ENCODE measurements around the gene CNDP2.
"Not testable (repeated sequence)": the region's sequence is repeated elsewhere in the genome, so short reads cannot be mapped to it uniquely, and the experiment has no call there.

CNDP2 gene

DNA sequence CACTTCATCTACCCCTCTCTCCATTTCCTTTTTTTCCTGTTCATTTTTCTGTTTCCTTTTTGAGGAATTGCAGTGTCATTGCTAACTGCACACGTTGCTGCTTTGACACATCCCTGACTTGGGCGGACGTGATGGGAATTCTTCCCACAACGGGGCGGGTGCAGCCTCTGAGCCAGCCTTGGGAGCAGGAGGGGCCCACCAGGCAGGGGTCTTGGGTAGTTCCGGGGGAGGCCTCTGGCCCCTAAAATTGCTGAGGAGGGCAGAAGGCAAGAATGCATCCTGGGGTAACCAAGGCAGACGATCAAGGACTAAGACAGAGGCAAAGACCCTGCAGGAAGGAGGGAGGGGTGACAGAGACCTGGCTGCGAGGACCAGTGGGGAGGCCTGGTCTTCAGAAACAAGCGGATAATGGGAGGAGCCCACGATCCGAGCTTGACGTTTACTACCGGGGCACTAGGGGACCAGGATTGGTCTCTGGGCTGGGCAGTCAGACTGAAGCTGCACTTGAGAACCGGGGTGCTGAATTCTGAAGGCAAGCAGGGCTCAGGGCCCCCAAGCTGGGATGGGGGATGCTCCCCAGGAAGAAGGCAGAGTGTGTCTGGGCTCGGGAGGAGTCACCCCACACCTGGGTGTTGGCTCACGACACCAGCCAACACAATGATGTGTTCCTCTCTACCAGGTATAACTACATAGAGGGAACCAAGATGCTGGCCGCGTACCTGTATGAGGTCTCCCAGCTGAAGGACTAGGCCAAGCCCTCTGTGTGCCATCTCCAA lies 23.3 kb downstream of the CNDP2 start:
- no peak for DNase-seq

DNA sequence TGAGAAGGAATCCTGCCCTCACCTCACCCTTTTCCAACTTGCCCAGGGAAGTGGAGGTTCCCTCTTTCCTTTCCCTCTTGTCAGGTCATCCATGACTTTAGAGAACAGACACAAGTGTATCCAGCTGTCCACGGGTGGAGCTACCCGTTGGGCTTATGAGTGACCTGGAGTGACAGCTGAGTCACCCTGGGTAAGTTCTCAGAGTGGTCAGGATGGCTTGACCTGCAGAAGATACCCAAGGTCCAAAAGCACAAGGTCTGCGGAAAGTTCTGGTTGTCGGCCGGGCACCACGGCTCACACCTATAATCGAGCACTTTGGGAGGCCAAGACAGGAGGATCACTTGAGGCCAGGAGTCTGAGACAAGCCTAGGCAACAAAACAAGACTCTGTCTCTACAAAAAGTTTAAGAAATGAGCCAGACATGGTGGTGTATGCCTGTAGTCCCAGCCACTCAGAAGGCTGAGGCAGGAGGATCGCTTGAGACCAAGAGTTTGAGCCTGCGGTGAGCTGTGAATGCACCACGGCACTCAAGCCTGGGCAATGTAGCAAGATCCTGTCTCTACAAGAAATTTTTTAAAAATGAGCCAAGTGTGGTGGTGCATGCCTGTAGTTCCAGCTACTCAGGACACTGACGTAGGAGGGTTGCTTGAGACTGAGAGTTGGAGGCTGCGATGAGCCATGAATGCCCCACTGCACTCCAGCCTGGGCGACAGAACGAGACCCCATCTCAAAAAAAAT lies 24.1 kb downstream of the CNDP2 start:
- DNase-seq = no peak

DNA sequence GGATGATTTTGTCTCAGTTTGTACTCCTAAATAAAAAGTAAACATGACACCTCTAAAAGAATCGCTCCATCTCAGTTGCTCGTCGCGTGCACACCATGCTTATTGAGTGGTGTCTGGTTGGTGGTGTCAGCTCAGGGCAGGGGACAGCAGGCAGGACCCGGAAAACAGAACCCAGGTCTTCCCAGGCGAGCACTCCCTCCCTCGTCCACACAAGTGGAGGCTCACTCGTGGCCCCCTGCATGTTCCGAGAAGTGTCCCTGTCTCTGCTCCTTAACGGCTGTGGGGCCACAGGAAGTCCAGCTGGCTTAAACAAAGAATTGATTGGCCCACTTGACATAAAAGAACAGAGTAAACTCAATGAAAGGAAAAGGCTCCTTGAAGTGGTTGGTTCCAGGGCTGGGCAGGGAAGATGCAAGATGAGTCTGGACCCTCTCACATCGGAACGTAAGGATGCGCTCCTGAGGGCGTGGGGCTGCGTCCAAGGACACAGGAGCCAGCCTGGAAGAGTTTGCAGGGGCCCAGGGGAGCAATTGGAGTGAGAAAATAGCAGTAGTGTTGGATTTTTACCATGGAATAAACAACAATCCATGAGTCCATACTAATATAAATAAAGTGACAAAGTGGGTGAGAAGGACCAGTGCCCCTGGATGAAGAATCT lies 25.0 kb downstream of the CNDP2 start:
- no peak for DNase-seq

DNA sequence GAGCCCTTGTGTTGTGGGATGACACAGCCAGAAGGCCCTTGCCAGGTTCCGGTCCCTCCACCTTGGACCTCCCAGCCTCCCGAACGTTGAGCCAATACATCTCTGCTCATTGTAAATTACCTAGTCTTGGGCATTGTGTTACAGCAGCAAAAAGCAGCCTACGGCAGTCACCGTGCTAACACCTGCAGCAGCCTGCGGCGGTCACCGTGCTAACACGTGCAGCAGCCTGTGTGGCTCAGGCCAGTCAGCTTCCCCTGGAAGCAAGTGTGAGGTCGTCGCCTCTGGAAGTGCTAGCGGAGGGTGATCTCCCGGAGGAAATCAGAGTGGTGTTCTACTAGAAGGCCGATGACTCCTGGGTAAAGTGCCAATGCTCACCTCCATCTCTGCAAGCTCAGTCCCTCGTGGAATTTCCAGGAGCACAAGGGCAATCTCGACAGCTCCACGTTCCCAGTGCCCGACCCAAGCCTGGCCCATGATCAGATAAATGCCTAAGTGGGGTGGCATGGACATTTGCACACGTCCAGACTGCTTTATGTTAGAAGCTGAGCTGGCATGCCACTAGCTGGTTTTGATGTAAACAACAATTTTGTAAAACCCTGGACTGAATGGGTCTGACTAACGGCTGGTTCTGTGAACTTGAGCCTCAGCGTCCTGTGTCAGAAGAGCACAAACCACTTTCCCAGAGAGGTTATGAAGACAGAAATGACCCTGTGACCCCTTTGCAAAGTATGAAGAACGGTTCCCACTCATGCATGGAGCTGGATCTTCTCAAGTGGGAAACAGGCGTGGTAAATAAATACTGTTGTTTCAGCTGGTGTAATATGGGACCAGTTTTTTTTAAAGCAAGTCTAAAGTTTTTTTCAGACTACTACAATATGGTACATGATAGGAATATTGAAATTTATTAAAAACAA lies 26.7 kb downstream of the CNDP2 start:
- DNase-seq = no peak

DNA sequence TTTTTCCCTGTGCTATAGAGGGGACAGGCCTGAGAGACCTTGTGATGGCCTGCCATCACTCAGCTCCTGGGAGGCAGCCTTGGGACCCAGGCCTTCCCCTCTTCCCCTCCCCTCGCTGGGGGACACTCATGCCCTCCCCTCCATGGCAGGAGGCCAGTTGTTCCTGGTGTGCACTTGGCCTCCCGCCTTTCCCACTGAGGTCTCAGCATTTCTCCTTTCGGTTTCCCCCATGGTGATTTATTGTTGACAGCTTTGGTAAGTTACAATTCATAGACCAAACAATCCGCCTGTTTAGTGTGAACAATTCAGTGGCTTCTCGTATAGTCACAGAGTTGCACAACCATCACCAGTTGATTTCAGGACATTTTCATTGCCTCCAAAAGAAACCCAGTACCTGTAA lies 27.9 kb downstream of the CNDP2 start:
- DNase-seq = peak; percentile 29

DNA sequence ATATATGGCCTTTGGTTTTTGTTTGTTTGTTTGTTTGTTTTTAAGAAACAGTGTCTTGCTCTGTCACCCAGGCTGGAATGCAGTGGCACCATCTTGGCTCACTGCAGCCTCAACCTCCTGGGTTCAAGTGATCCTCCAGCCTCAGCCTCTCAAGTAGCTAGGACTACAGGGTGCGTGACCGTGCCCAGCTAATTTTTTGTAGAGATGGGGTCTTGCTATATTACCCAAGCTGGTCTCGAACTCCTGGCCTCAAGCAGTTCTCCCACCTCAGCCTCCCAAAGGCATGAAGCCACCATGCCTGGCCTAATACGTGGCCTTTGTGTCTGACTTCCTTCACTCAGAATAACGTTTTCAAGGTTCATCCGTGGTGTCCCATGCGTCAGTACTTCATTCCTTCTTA lies 28.8 kb downstream of the CNDP2 start:
- not testable (repeated sequence) for DNase-seq

DNA sequence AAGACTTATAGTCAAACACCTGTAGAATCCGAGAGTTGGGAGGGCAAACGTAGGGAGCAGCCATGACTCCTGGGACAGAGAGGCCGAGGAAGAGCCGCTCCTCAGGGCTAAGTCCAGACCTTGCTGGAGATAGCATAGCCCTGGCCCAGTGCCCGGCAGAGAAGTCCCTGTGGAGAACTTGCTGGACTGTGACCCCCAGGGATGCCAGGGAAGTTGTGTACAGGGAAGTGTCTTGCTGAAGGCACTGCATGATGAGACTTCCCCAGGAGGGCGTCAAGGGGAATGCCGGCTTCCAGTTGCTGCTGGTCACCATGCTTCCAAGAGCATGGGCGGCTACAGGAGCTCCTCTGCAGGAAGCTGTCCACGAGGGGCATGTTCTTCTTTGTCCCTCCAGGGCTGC lies 29.6 kb downstream of the CNDP2 start:
- no peak for DNase-seq

DNA sequence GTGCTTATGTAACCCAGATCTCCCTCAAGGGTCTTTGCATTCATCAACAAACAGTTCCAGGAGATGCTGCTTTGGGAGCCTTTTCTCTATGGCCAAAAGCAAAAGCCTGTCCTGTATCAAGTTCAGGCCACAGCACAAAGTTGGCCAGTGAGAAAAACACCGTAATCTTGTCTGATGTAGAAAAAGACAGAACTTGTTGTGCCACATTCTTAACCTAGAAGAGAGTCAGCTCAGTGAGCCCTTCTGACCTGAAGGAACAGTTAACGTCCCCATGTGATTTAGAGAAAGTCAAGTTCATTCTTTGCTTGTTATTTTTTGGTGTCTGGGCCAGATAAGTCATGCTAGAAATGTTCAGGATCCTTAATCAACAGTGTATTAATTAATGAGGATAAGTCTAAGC lies 30.3 kb downstream of the CNDP2 start:
- DNase-seq = no peak

DNA sequence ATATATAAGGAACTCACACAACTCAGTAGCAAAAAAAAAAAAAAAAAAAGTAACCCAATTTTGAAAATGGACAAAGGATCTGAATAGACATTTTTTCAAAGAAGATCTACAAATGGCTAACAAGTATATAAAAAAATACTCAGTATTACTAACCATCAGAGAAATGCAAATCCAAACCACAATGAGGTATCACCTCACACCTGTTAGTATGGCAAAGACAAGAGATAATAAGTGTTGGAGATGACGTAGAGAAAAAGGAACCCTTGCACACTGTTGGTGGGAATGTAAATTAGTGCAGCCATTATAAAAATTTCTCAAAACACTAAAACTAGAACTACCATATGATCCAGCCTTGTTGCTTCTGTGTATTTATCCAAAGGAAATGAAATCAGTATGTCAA lies 32.3 kb downstream of the CNDP2 start:
- no peak for DNase-seq

DNA sequence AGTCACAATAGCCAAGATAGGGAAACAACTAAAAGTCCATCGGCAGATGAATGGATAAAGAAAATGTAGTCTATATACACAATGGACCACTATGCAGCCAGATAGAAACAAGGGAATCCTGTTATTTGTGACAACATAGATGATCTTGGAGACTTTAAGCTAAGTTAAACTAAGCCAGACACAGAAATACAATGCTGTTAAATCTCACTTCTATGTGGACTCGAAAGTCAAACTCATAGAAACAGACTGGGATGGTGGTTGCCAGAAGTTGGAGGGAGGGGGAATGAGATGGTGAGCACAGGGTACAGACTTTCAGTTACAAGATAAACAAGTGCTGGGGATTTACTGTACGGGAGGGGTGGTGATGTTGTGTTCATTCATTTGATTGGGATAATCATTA lies 32.8 kb downstream of the CNDP2 start:
- DNase-seq = no peak

DNA sequence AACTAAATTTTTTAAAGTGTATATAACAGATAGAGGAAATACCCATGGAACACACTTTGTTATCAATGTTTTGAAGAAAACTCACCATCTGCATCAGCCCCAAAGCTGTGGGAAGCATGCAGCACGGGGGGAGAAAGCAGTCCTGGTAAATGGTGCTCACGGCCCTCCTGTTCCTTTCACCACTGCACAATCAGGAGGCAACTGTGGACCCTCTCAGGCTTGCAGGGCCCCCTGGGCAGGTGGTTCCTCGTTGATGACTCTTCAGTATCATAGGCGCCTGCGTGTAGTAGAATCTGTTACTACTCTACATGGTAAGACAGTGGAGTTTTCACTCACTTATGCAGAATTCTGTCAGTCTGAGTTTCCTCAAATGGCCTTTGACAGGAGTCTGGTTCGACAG lies 33.2 kb downstream of the CNDP2 start:
- no peak for DNase-seq

DNA sequence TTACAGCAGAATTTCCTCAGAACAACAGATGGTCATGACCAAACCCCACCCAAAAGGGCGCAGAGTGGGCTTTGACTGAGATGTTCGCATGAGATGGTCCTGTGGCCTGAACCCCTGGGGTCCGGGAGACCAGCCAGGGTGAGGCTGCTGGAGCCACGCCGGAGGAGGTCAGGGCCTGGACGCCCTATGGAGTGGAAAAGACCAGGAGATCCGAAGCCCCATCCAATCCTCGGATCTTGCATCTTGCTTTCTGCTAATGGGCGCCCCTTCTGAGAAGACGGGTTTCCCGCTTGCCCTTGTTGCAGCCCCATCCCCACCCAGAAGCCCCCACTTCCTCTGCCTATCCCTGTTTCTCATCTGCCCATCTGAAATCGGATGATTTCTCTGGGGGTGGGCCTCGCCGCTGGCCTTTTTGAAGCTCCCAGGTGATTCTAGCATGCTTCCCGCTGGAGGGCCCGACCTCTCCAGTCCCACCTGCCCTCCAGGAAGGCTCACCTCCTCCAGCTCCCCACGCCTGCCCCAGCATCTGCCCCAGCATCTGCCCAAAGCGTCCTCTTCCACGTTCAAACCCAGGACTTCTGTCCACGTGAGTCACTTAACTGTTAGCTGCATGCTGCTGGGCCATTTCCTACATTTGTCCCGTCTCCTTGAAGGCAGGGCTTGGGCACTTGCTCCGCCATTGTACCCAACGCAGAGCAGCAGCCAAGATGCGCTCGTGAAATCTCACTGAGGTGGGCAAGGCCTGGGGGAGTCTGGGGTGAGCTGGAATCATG lies 33.8 kb downstream of the CNDP2 start:
- no peak for DNase-seq

DNA sequence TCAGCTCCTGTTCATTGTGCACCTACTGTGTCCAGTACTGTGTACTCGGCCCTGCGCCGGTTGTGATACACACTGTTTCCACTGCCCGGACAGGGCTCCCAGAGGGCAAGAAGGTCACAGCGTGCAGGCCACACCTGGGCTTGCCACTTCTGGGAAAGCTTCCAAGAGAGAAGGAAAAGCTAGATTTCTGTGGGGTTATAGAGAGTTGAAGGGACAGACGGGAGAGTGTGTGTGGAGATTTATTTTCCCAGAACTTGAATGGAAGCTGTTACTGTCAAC lies 34.4 kb downstream of the CNDP2 start:
- DNase-seq = no peak

DNA sequence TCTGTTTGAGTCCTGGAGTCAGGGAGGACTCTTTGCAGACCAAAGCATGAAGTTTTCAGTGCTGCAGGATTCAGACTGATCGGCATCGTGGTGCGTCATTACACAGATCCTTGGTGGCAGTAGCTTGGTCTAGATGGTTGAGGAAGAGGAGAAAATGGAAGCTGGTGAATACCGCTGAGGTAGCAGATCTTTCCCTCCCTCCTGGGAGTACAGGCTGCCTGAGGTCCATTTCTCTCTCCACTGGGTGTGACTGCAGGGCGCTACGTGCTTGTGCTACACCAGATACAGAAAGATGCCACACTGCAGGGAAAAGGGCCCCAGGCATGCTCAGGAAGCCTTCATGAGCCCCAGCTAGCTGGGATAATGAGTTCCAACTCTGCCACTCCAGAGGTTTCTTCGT lies 34.9 kb downstream of the CNDP2 start:
- no peak for DNase-seq

DNA sequence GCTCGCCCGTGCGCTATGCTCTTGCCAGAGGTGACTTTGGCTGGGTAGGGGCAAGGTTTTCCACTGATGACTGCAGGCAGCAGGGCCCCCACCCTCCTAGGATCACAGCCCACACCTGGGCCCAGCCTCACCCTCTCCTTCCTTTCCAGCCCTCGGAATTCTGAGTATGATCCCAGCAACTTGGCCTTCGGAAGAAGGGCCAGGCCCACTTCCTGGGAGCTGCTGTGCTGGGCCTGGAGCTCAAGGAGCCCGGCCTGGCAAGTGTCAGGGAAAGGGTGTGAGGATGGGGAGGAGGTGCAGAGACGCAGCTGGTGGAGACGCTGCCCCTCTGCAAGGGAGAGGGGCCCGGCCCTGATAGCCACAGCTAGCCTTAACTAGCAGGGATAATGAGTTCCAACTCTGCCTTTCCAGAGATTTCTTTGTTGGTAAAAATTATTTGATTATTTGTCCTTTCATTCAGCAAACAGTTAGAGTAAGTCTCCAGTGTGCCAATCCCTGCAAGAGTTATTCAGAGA lies 36.4 kb downstream of the CNDP2 start:
- no peak for DNase-seq

DNA sequence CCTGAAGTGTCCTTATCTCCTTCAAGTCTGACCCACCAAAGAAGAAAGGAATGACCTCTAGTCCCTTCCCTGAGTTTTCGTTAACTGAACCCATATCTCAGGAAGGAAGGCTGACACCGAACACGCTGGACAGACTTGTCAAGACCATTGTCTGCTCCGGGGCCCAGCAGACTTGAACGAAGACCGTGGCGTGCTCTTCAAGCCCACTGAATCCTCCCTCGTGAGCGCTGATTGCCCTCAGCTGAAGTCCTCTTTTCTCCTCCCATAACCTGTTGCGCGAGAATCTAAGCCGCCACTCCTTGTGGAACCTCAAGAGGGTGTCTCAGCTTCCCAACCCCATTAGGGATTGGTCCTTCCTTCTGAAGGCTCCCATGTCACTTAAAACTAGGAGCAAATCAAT lies 37.5 kb downstream of the CNDP2 start:
- DNase-seq = no peak

DNA sequence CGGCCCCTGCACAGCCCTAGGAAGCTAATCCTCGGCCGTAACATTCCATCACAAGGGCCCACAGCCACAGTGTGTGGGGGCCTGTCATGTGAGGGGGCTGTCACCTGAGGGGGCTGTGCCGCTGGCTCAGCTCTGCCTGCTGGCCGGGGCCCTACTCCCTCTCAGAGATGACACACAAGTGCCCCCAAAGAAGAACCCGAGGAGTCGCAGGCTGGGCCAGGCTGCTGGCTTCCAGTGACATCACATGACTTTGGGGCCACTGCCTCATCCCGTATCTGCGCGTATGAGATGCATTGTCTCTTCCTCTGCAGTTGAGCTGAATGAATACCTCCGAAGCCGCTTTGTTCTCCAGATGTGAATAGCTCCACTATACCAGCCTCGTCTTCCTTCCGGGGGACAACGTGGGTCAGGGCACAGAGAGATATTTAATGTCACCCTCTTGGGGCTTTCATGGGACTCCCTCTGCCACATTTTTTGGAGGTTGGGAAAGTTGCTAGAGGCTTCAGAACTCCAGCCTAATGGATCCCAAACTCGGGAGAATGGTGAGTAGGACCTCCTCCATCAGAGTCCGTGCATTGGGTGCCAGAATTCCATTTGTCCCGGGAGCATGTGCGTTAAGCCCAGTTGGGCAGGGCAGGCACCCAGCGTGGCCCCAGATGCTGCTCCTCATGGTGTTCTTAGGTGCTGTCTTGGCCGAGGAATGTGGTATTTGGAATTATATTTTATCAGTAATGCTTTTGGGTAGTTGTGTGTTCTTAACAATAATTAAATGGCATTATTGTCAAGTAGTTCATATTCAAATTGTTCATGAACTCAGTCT lies 38.2 kb downstream of the CNDP2 start, which contains the start of gene CNDP1:
TSS of gene CNDP1 (plus strand) at position 351 of the 820 bp plus-strand sequence. CDS start at position 519, 168 bp downstream.
- no peak for DNase-seq

DNA sequence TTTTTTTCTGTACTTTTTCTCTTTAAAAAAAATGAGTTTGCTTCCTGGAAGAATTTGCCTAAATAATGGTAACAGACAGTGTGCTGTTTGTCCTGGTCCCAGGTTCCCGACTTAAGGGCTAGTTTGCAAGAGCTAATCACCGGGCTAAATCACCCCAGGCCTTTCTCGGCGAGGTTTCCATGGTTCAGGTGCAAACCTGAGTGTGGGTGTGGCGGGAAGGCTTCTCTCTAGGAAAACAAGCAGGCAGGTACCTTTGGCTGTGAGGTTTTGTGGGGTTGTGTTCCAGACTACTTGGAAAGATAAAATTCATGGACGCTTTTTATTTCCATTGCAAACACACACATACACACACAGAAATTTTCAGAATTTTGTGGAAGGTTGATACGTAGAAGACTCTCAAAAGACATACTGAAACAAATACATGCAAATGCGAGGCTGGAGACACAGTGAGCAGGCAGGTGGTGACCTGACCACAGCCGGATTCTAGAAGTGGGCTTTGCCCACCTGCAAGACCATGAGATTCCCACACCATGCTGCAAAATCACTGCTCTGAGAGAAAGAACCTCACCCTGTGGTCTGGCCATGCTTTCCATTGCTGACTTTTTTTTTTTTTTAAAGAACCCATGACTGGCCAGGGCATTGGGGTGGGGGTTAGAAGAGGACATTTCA lies 39.0 kb downstream of the CNDP2 start:
- no peak for DNase-seq

DNA sequence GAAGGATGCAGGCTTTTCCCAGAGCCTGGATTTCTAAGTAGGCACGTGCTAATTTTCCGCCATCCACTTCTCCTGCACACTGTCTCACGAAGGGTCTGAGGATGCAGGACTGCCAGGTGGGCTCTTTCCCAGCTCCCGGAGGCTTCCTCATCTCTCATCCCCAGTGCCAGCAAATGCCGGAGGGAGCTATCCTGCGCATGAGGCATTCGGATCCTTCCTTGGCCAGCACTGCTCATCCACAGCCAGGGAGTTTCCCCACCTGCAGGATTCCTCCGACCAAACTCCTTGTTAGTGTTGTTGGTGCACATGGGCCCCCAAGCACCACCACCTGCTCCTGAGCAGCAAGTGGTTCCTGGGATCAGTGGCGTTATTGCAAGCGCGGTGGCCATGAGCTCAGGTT lies 43.1 kb downstream of the CNDP2 start:
- no peak for DNase-seq

DNA sequence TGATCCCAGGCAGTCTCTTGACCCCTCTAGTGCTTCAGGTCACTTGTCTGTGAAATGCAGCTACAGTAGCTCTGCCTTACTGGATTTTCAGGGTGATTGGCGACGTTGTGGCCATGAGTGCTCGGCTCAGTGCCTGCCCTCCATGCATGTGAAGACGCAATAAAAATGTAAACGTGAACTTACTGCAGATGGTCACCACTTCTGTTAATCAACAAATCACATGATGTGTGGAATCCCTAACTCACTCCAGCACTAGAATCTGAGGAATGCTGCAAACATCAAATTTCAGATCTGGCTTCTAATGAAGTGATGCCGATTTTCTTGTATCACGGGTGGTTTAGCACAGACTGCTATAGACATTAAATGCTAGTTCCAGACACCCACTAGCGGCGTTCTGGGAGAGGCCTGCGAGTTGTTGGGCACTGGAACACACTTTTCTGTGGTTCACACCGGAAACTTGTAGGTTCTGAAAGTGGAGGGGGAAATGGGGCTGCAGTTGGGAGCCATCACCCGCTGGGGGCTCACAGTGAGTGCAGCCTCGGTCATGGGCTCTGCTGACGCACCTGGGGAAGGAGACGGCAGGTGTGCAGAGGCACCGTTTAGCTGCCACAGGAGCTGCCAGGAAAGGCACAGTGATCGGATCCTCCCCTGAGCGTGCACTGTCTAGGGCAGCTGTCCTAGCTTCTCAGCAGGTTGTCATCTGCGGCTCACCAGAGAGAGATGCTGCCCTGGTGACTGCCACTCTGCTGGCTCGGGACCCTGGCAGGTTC lies 44.7 kb downstream of the CNDP2 start:
- DNase-seq = no peak

Measured in KG1 (cell line).